Neuronal stem cell (in vitro differentiated cells): ENCODE results near the gene TMOD2.

ENCODE experiments used
- DNase-seq: peaks from one replicate; pipeline ENCODE4 v3.0.0-alpha.2; 2013; ENCODE audit warnings: low spot score
- H2AFZ ChIP-seq: one replicate; pipeline ENCODE4 v1.6.1; 2013; ENCODE audit warnings: mild to moderate bottlenecking, low read length, inconsistent platforms
- H2AK5ac ChIP-seq: 2 replicates; pipeline ENCODE4 v1.6.1; 2013; ENCODE audit warnings: low read depth, mild to moderate bottlenecking, inconsistent platforms, low read length, moderate library complexity, mixed read lengths
- H2BK120ac ChIP-seq: 2 replicates; pipeline ENCODE4 v1.6.1; 2013; ENCODE audit warnings: low read depth, mild to moderate bottlenecking, inconsistent platforms, low read length, moderate library complexity, mixed read lengths
- H2BK12ac ChIP-seq: one replicate; pipeline ENCODE4 v1.6.1; 2013; ENCODE audit warnings: low read length, inconsistent platforms
- H2BK15ac ChIP-seq: 2 replicates; pipeline ENCODE4 v1.6.1; 2013; ENCODE audit warnings: mild to moderate bottlenecking, low read length, inconsistent platforms, mixed read lengths
- H2BK5ac ChIP-seq: one replicate; pipeline ENCODE4 v1.6.1; 2013; ENCODE audit warnings: inconsistent platforms, mild to moderate bottlenecking, low read length, moderate library complexity
- H3K14ac ChIP-seq: one replicate; pipeline ENCODE4 v1.6.1; 2013; ENCODE audit warnings: low read length, inconsistent platforms
- H3K18ac ChIP-seq: 2 replicates; pipeline ENCODE4 v1.6.1; 2013; ENCODE audit warnings: low read length, inconsistent platforms
- H3K23ac ChIP-seq: 2 replicates; pipeline ENCODE4 v1.6.1; 2013; ENCODE audit warnings: low read depth, mild to moderate bottlenecking, mixed read lengths, low read length, inconsistent platforms; ENCODE audit not compliant: poor library complexity
- H3K27ac ChIP-seq: replicated peaks from 3 replicates; pipeline ENCODE4 v1.5.1; 2013; ENCODE audit warnings: low read length, inconsistent platforms
- H3K27me3 ChIP-seq, 3 experiments: 2 replicates each; pipeline ENCODE4 v1.6.1; 2013; ENCODE audit warnings: low read length in 3 of 3, mild to moderate bottlenecking in 2 of 3, inconsistent platforms in 1 of 3, low read depth in 1 of 3, mixed read lengths in 1 of 3, moderate library complexity in 1 of 3; ENCODE audit not compliant: control insufficient read depth in 3 of 3, insufficient read depth in 3 of 3
- H3K36me3 ChIP-seq, 2 donors: replicated peaks in 1 of 2; 2 replicates each; pipeline ENCODE4 v1.6.1; 2013; ENCODE audit warnings: low read length in 2 of 2; ENCODE audit not compliant: control insufficient read depth in 2 of 2, insufficient read depth in 2 of 2
- H3K4ac ChIP-seq: 2 replicates; pipeline ENCODE4 v1.6.1; 2013; ENCODE audit warnings: inconsistent platforms, mild to moderate bottlenecking, low read length, moderate library complexity
- H3K4me1 ChIP-seq, 2 donors: 1 replicate in 1 of 2; 2 replicates in 1 of 2; pipeline ENCODE4 v1.6.1; 2013; ENCODE audit warnings: low read length in 2 of 2, low read depth in 1 of 2; ENCODE audit not compliant: control insufficient read depth in 2 of 2, insufficient read depth in 1 of 2
- H3K4me2 ChIP-seq: one replicate; pipeline ENCODE4 v1.6.1; 2013; ENCODE audit warnings: mild to moderate bottlenecking, low read length, inconsistent platforms; ENCODE audit not compliant: insufficient read depth, poor library complexity, severe bottlenecking
- H3K4me3 ChIP-seq, 2 donors: 2 replicates each; pipeline ENCODE4 v1.5.1; 2013; ENCODE audit warnings: low read length in 2 of 2, mild to moderate bottlenecking in 2 of 2, inconsistent platforms in 1 of 2, moderate library complexity in 1 of 2
- H3K79me1 ChIP-seq: one replicate; pipeline ENCODE4 v1.6.1; 2013; ENCODE audit warnings: low read depth, mild to moderate bottlenecking, inconsistent platforms, low read length, moderate library complexity
- H3K9ac ChIP-seq: one replicate; pipeline ENCODE4 v1.6.1; 2013; ENCODE audit warnings: mild to moderate bottlenecking, low read depth, low read length, inconsistent platforms; ENCODE audit not compliant: poor library complexity
- H3K9me3 ChIP-seq, 2 donors: replicated peaks in 1 of 2; 2 replicates each; pipeline versions ENCODE3 to v1.6.1; 2013; ENCODE audit warnings: low read length in 2 of 2, mild to moderate bottlenecking in 2 of 2, inconsistent platforms in 1 of 2, low read depth in 1 of 2, mixed read lengths in 1 of 2, moderate library complexity in 1 of 2; ENCODE audit not compliant: control insufficient read depth in 2 of 2, insufficient read depth in 1 of 2
- H4K8ac ChIP-seq: one replicate; pipeline ENCODE4 v1.6.1; 2013; ENCODE audit warnings: low read depth, mild to moderate bottlenecking, inconsistent platforms, low read length, moderate library complexity
- H4K91ac ChIP-seq: one replicate; pipeline ENCODE4 v1.6.1; 2013; ENCODE audit warnings: low read length, low read depth, mild to moderate bottlenecking, inconsistent platforms; ENCODE audit not compliant: poor library complexity
- WGBS, 2 donors: extraction: QIAGEN DNeasy Blood & Tissue Kit; methylation state at CpG; one replicate each; pipeline ENCODE4 v1.1.7; 2013; ENCODE audit warnings: missing lambda C conversion rate in 2 of 2, mixed read lengths in 1 of 2; ENCODE audit not compliant: insufficient read length in 2 of 2, insufficient replicate concordance in 1 of 2; ENCODE audit errors: extremely low coverage in 2 of 2; 5-methylcytosine and 5-hydroxymethylcytosine counted together

TMOD2 gene

GRCh38 chr15:51798281-51798680, 46.9 kb downstream of the TMOD2 start:
- no peak for DNase-seq
- H3K14ac ChIP-seq: no peak overlapping the region

GRCh38 chr15:51799282-51800252, 48.2 kb downstream of the TMOD2 start:
- H3K23ac ChIP-seq: no peak overlapping the region
- H3K79me1 ChIP-seq: peaks cover 2% of the 10 kb centered on the region
- H2AFZ ChIP-seq: peak overlapping the region; percentile 66
- no peak overlapping the region for H4K91ac ChIP-seq
- H3K4me2 ChIP-seq: no peak overlapping the region
- H2BK5ac ChIP-seq: no peak overlapping the region
- no peak overlapping the region for H3K18ac ChIP-seq
- H3K14ac ChIP-seq: no peak overlapping the region
- no peak for DNase-seq
- H2BK12ac ChIP-seq: no peak overlapping the region
- no peak overlapping the region for H3K27ac ChIP-seq
- H2BK120ac ChIP-seq: no peak overlapping the region
- no peaks in the 10 kb centered on the region for H3K36me3 ChIP-seq
- H2BK15ac ChIP-seq: no peak overlapping the region
- H2AK5ac ChIP-seq: no peak overlapping the region
- H4K8ac ChIP-seq: no peak overlapping the region
- no peaks in the 10 kb centered on the region for H3K9me3 ChIP-seq
- no peak overlapping the region for H3K4ac ChIP-seq
- H3K4me3 ChIP-seq: no peak overlapping the region
- peaks cover 1 to 13% of the 10 kb centered on the region in 2 donors for H3K4me1 ChIP-seq
- no peaks in the 10 kb centered on the region for H3K27me3 ChIP-seq
- WGBS, 2 donors: no CpG with 5 or more reads among the region's 6 CpGs
- H3K9ac ChIP-seq: peak overlapping the region; percentile 50

More at GRCh38 chr15:51798281-51798680, 46.9 kb downstream of the TMOD2 start:
- no peaks in the 10 kb centered on the region for H3K27me3 ChIP-seq
- no peaks in the 10 kb centered on the region for H3K36me3 ChIP-seq
- H3K27ac ChIP-seq: no peak overlapping the region
- no peak overlapping the region for H3K4me2 ChIP-seq
- H3K9me3 ChIP-seq: no peaks in the 10 kb centered on the region
- no peak overlapping the region for H3K4ac ChIP-seq
- no peak overlapping the region for H2BK12ac ChIP-seq
- no peak overlapping the region for H3K9ac ChIP-seq
- H2BK120ac ChIP-seq: no peak overlapping the region
- H3K4me3 ChIP-seq: no peak overlapping the region
- no peak overlapping the region for H2BK15ac ChIP-seq
- H3K4me1 ChIP-seq: peaks cover 1 to 16% of the 10 kb centered on the region in 2 donors
- H3K18ac ChIP-seq: no peak overlapping the region
- no peak overlapping the region for H4K91ac ChIP-seq
- H2AK5ac ChIP-seq: no peak overlapping the region
- no peak overlapping the region for H3K23ac ChIP-seq
- H4K8ac ChIP-seq: no peak overlapping the region
- no peak overlapping the region for H2AFZ ChIP-seq
- H2BK5ac ChIP-seq: no peak overlapping the region
- WGBS, 2 donors: no CpG with 5 or more reads among the region's 1 CpG
- H3K79me1 ChIP-seq: peaks cover 2% of the 10 kb centered on the region

- Histone ChIP-seq H3K27ac (no peak overlapping the region), H3K4me3 (no peak overlapping the region), H4K8ac (no peak overlapping the region), H3K18ac (no peak overlapping the region), H2BK5ac (no peak overlapping the region), H2BK120ac (no peak overlapping the region), H3K9ac (no peak overlapping the region), H3K27me3 (no peaks in the 10 kb centered on the region), H3K4ac (no peak overlapping the region), H3K4me2 (no peak overlapping the region), H2AK5ac (no peak overlapping the region), H2BK15ac (no peak overlapping the region), H3K9me3 (no peaks in the 10 kb centered on the region), H2BK12ac (no peak overlapping the region), H3K4me1 (peaks cover 1 to 13% of the 10 kb centered on the region in 2 donors), H4K91ac (no peak overlapping the region), H2AFZ (no peak overlapping the region), H3K23ac (no peak overlapping the region), H3K36me3 (no peaks in the 10 kb centered on the region), H3K14ac (no peak overlapping the region), H3K79me1 (peaks cover 2% of the 10 kb centered on the region)
- DNase-seq: peak; percentile 15
- no CpG with 5 or more reads among the region's 3 CpGs for WGBS, 2 donors
Observed at GRCh38 chr15:51801391-51801835, 50.0 kb downstream of the TMOD2 start.

GRCh38 chr15:51802593-51802992, 51.2 kb downstream of the TMOD2 start:
- Histone ChIP-seq H3K4me3 (no peak overlapping the region), H2AK5ac (no peak overlapping the region), H3K14ac (no peak overlapping the region), H3K9me3 (no peaks in the 10 kb centered on the region), H3K27ac (no peak overlapping the region), H3K18ac (no peak overlapping the region), H3K4me1 (peaks cover 1 to 13% of the 10 kb centered on the region in 2 donors), H2BK120ac (no peak overlapping the region), H2BK15ac (no peak overlapping the region), H3K36me3 (no peaks in the 10 kb centered on the region), H3K9ac (no peak overlapping the region), H4K91ac (no peak overlapping the region), H2AFZ (no peak overlapping the region), H3K4me2 (no peak overlapping the region), H3K79me1 (peaks cover 2% of the 10 kb centered on the region), H3K27me3 (no peaks in the 10 kb centered on the region), H4K8ac (no peak overlapping the region), H3K4ac (no peak overlapping the region), H2BK5ac (no peak overlapping the region), H3K23ac (no peak overlapping the region), H2BK12ac (no peak overlapping the region)
- no CpG with 5 or more reads among the region's 5 CpGs for WGBS, 2 donors
- DNase-seq: no peak
